ENCODE results near the gene CMPK1. TPM values are rescaled to one million over a fixed set of nuclear protein-coding genes. Genes with fewer than 3 reads are reported as not detected.
"Not testable (repeated sequence)": the region's sequence is repeated elsewhere in the genome, so short reads cannot be mapped to it uniquely, and the experiment has no call there.

CMPK1 gene, protein sequence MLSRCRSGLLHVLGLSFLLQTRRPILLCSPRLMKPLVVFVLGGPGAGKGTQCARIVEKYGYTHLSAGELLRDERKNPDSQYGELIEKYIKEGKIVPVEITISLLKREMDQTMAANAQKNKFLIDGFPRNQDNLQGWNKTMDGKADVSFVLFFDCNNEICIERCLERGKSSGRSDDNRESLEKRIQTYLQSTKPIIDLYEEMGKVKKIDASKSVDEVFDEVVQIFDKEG
- polyA plus RNA-seq (99.9 and 117 TPM in 2 replicates), polyA minus RNA-seq (118 and 125 TPM in 2 replicates)

DNA sequence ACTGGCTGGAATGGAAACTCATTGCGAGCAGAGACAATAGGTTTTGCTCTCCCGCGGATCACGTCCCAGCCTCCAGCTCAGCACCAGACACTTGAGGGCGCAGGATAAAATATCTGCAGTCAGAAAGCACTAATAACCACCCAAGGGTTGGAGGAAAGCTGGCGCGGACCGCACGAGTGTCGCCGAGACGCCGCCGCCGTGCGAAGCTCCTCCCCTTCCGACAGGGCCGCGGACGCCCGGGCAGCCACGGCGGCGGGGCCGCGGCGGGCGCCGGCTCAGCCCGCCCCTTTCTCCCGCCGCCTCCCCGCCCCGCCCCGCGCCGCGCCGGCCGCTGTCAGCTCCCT, at the start of gene CMPK1:
Gene CMPK1 (plus strand): TSS at position 213 of the 344 bp plus-strand sequence. CDS start 156 bp downstream, outside the sequence.
- H3F3A ChIP-seq (ENCODE audit: insufficient read depth, low read length, poor library complexity, severe bottlenecking), result peaks cover 11% of the 10 kb centered on the region
- peak within 1 kb of the TSS; percentile 99 for H3K27ac ChIP-seq (ENCODE audit: low read length)
- H3K9me3 ChIP-seq (ENCODE audit: low read length), result no peaks in the 10 kb centered on the region
- no peaks in the 10 kb centered on the region for H3K9me2 ChIP-seq (ENCODE audit: insufficient read depth, low read length)
- H2AFZ ChIP-seq (ENCODE audit: low read depth, low read length), result peak within 1 kb of the TSS; percentile 97
- peaks cover 24% of the 10 kb centered on the region for H3K79me2 ChIP-seq (replicated peaks; ENCODE audit: insufficient read depth, low read length)
- no peaks in the 10 kb centered on the region for H4K20me1 ChIP-seq (ENCODE audit: insufficient read depth)
- H3K9ac ChIP-seq (ENCODE audit: low read length), result peak within 1 kb of the TSS; percentile 98
- no peaks in the 10 kb centered on the region for H3K36me3 ChIP-seq (ENCODE audit: insufficient read depth, low read length)
- peak within 1 kb of the TSS; percentile 74 for H3K4me2 ChIP-seq (ENCODE audit: low read length)
- TF ChIP-seq MXI1 (conservative IDR thresholded peaks at IDR 0.05; ENCODE audit: poor library complexity, severe bottlenecking) (no peak), EZH2 (IDR thresholded peaks at IDR 0.05; ENCODE audit: borderline replicate concordance, insufficient read depth, low read length, poor library complexity, severe bottlenecking) (no peak), TAF1 (IDR thresholded peaks at IDR 0.05; ENCODE audit: low read depth) (peak; percentile 96), SMC3 (conservative IDR thresholded peaks at IDR 0.05; ENCODE audit: poor library complexity) (peak; percentile 69), POLR2AphosphoS5 (IDR thresholded peaks at IDR 0.05) (peak; percentile 73), EP300 (conservative IDR thresholded peaks at IDR 0.05; ENCODE audit: poor library complexity, severe bottlenecking) (no peak), RAD21 (conservative IDR thresholded peaks at IDR 0.05) (peak; percentile 56)
- TF ChIP-seq, protein P1, sequence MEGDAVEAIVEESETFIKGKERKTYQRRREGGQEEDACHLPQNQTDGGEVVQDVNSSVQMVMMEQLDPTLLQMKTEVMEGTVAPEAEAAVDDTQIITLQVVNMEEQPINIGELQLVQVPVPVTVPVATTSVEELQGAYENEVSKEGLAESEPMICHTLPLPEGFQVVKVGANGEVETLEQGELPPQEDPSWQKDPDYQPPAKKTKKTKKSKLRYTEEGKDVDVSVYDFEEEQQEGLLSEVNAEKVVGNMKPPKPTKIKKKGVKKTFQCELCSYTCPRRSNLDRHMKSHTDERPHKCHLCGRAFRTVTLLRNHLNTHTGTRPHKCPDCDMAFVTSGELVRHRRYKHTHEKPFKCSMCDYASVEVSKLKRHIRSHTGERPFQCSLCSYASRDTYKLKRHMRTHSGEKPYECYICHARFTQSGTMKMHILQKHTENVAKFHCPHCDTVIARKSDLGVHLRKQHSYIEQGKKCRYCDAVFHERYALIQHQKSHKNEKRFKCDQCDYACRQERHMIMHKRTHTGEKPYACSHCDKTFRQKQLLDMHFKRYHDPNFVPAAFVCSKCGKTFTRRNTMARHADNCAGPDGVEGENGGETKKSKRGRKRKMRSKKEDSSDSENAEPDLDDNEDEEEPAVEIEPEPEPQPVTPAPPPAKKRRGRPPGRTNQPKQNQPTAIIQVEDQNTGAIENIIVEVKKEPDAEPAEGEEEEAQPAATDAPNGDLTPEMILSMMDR (IDR thresholded peaks at IDR 0.05; ENCODE audit: poor library complexity, severe bottlenecking), result peak; percentile 71
- TF ChIP-seq, protein P2, sequence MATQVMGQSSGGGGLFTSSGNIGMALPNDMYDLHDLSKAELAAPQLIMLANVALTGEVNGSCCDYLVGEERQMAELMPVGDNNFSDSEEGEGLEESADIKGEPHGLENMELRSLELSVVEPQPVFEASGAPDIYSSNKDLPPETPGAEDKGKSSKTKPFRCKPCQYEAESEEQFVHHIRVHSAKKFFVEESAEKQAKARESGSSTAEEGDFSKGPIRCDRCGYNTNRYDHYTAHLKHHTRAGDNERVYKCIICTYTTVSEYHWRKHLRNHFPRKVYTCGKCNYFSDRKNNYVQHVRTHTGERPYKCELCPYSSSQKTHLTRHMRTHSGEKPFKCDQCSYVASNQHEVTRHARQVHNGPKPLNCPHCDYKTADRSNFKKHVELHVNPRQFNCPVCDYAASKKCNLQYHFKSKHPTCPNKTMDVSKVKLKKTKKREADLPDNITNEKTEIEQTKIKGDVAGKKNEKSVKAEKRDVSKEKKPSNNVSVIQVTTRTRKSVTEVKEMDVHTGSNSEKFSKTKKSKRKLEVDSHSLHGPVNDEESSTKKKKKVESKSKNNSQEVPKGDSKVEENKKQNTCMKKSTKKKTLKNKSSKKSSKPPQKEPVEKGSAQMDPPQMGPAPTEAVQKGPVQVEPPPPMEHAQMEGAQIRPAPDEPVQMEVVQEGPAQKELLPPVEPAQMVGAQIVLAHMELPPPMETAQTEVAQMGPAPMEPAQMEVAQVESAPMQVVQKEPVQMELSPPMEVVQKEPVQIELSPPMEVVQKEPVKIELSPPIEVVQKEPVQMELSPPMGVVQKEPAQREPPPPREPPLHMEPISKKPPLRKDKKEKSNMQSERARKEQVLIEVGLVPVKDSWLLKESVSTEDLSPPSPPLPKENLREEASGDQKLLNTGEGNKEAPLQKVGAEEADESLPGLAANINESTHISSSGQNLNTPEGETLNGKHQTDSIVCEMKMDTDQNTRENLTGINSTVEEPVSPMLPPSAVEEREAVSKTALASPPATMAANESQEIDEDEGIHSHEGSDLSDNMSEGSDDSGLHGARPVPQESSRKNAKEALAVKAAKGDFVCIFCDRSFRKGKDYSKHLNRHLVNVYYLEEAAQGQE (IDR thresholded peaks at IDR 0.05; ENCODE audit: borderline replicate concordance), result peak; percentile 81
- peak within 1 kb of the TSS; percentile 92 for H3K4me3 ChIP-seq (ENCODE audit: low read length)
- no peaks in the 10 kb centered on the region for H3K27me3 ChIP-seq (ENCODE audit: insufficient read depth, low read depth, low read length)

DNA sequence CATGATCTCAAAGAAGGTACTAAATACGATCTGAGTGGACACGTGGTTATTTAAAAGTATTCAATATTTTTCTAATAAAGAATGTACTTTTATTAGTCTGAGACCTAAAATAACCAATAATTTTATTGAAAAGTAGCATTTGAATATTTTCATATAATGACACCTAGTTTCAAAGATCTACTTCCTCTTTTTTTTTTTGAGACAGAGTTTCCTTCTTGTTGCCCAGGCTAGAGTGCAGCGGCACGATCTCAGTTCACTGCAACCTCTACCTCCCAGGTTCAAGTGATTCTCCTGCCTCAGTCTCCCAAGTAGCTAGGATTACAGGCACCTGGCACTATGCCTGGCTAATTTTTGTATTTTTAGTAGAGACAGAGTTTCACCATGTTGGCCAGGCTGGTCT, 45.5 kb upstream of the CMPK1 start:
- H3K4me2 ChIP-seq (ENCODE audit: low read length); H3K9me3 ChIP-seq (ENCODE audit: low read length); H3K36me3 ChIP-seq (ENCODE audit: insufficient read depth, low read length); H2AFZ ChIP-seq (ENCODE audit: low read depth, low read length); H3K79me2 ChIP-seq (replicated peaks; ENCODE audit: insufficient read depth, low read length); H3F3A ChIP-seq (ENCODE audit: insufficient read depth, low read length, poor library complexity, severe bottlenecking); H4K20me1 ChIP-seq (ENCODE audit: insufficient read depth); H3K27me3 ChIP-seq (ENCODE audit: insufficient read depth, low read depth, low read length); H3K4me3 ChIP-seq (ENCODE audit: low read length); H3K27ac ChIP-seq (ENCODE audit: low read length); H3K9me2 ChIP-seq (ENCODE audit: insufficient read depth, low read length); H3K9ac ChIP-seq (ENCODE audit: low read length): not testable (repeated sequence)

DNA sequence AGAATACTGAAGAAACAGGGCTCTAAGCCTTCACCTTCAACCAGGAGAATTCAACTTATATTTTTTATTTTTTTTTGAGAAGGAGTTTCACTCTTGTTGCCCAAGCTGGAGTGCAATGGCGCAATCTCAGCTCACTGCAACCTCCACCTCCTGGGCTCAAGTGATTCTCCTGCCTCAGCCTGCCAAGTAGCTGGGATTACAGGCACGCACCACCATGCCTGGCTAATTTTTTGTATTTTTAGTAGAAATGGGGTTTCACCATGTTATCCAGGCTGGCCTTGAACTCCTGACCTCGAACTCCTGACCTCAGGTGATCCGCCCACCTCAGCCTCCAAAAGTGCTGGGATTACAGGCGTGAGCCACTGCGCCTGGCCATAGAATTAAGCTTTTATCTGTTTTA, 38.7 kb upstream of the CMPK1 start:
- H3K4me2 ChIP-seq (ENCODE audit: low read length); H3K9me2 ChIP-seq (ENCODE audit: insufficient read depth, low read length); H3K36me3 ChIP-seq (ENCODE audit: insufficient read depth, low read length); H2AFZ ChIP-seq (ENCODE audit: low read depth, low read length); H3K27ac ChIP-seq (ENCODE audit: low read length); H3K27me3 ChIP-seq (ENCODE audit: insufficient read depth, low read depth, low read length); H3F3A ChIP-seq (ENCODE audit: insufficient read depth, low read length, poor library complexity, severe bottlenecking); H3K9me3 ChIP-seq (ENCODE audit: low read length); H3K4me3 ChIP-seq (ENCODE audit: low read length); H3K9ac ChIP-seq (ENCODE audit: low read length); H4K20me1 ChIP-seq (ENCODE audit: insufficient read depth); H3K79me2 ChIP-seq (replicated peaks; ENCODE audit: insufficient read depth, low read length): not testable (repeated sequence)
